ENCODE measurements around the gene RAB17.
A peak's percentile ranks its signal among the peaks of the same experiment; 100 is the strongest.
"Not testable (repeated sequence)": the region's sequence is repeated elsewhere in the genome, so short reads cannot be mapped to it uniquely, and the experiment has no call there.

The RAB17 gene

GRCh38 chr2:237624565-237624964 lies 34.0 kb upstream of the RAB17 start:
- DNase-seq (ENCODE audit: low read depth in 3 of 3), result no peak

DNA sequence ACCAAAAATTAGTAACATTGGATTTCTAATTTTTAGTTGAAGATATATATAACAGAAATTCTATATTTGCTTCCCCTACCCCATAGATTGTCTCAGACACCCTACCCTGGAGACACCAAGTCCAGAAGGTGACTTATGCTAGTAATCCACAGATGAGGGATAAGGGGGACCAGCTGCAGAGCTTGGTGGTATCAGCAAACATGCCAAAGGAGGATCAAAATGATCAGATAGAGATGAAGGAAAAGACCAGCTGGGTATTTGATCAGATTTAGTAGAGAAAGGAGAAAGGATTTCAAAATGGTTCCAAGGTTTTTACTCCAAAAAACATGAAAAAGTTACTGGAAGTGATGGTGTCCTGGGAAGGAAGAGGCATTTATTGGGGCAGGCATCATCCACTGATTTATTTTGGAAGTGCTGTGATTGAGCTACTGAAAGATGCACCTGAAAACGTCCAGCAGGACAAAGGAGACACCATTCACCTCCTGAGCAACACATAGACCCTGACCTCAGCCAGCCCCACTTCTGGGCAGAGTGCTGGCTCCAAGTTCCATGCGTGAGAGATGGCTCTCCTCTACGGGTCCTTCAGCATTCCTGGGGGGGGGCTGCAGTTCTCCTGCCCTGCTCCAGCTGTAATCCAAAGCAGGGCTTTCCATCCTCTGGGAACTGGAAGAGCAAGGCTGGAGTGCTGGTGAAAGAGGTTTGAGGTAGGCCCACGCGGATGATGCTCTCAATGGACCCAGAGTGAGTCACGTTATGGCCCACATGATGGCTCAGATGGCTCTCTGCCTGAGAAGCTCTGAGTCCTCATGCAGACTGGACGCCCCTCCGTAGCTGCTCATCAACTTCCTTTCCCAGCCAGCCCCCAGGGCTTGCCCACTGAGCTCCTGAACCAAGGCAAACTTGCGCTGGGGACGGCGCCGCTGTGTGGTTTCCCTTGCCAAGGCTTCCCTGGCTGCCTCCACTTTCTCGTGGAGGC lies 33.2 kb upstream of the RAB17 start:
- no peak for DNase-seq (ENCODE audit: low read depth in 3 of 3)

GRCh38 chr2:237618449-237618848 lies 27.9 kb upstream of the RAB17 start:
- no peak for DNase-seq (ENCODE audit: low read depth in 3 of 3)

DNA sequence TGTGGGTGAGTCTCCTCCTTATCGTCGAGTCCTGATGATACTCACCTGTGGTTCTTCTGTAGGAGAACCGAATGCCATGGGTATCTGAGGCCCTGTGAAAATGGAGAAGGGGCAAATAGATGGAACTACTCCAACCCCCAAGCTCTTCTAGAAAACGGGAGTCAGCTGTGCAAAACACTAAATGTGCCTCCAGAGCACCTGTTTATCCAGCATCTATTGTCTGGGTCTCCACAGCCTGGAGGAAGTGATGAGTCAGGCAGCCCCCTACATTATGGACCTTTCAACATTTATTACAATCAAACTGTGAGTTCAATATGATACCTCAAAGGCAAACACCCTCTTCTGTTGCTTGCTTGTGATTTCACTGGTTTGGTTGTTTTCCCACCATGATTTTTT lies 27.1 kb upstream of the RAB17 start:
- no peak for DNase-seq (ENCODE audit: low read depth in 3 of 3)

- no peak for DNase-seq (ENCODE audit: low read depth in 3 of 3)
These were observed 26.4 kb upstream of the RAB17 start for GRCh38 chr2:237616734-237617586.

GRCh38 chr2:237616373-237616733 lies 25.8 kb upstream of the RAB17 start:
- no peak for DNase-seq (ENCODE audit: low read depth in 3 of 3)

DNA sequence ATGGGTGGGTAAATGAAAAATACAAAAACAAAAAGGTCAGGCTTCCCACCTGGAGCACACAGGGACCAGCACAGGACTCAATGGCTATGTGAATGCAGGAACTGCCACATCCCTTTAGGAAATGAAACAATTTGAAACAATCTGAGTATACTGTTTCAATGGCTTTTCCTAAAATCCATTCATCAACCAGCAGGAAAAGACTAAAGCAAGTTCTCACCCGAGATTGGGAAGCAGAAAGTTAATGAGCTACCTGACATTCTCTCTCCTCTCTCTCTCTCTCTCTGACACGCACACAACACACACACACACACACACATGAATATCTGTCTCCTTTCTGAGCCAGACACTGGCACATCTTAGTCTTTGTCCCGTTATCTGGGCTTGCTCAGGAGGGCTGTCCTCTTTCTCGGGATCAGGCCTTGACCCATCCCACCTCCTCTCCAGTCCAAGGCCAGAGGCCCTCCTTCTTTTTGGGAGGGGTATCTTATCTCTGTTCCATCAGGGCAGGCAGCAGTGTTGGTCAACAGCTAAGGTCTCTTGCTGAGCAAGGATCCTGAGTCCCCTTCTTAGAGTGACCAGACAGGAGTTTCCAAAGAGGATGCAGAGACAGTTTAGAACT lies 25.2 kb upstream of the RAB17 start:
- no peak for DNase-seq (ENCODE audit: low read depth in 3 of 3)

GRCh38 chr2:237614151-237614720 lies 23.7 kb upstream of the RAB17 start:
- DNase-seq (ENCODE audit: low read depth in 3 of 3), result no peak

DNA sequence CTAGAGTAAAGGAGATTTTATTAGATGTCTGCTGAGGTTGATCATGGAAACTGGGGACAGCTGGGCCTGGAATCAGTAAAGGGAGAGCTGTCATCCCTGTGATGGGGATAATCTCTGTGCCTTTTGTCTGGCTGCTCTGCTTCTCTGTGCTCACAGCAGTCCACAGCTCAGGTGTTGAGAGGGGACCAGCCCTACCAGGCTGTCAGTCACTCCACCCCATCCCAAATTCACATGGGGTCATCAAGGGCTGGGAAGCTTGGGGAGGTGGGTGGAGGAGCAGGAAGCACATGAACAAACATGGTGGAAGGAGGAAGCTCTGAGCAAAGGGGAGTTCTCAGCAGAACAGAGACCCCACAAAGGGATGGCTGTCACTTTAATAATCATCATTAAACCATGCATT lies 23.1 kb upstream of the RAB17 start:
- DNase-seq (ENCODE audit: low read depth in 3 of 3), result no peak

DNA sequence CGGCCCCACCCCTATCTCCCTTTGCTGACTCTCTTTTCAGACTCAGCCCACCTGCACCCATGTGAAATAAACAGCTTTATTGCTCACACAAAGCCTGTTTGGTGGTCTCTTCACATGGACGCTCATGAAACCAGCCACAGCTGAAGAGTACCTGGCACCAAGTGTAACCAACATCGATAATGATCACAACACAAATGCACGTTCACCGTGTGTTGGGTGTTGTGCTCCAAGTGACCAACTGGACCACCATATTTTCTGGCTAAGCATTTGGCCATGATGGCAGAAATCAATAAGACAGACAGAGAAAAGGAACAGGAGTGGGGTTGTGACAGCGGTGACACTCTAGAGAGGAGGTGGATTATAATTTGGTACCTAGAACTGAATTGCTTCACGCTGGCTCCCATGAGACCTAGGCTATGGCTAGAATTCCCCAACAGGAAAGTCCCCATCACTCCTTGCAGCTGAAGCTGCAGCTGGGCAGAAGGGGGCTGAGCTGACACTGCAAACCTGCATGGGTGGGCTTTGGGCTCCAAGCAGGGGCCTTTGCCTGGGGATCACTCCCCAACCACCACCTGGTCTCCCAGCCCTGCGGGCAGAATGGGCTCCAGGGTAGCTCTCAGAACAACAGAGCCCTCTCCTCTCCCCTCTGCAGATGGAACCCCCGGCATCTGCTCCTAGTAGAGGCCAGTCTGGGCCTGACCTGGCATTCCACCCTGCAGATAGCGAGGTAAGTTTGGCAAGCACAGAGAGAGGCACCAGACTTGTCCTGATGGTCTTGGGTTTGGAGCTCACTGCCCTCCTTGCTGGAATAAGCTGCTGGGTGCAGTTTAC lies 22.2 kb upstream of the RAB17 start:
- DNase-seq (ENCODE audit: low read depth in 3 of 3), result no peak

GRCh38 chr2:237606522-237606921 lies 16.0 kb upstream of the RAB17 start:
- DNase-seq (ENCODE audit: low read depth in 3 of 3), result not testable (repeated sequence)

DNA sequence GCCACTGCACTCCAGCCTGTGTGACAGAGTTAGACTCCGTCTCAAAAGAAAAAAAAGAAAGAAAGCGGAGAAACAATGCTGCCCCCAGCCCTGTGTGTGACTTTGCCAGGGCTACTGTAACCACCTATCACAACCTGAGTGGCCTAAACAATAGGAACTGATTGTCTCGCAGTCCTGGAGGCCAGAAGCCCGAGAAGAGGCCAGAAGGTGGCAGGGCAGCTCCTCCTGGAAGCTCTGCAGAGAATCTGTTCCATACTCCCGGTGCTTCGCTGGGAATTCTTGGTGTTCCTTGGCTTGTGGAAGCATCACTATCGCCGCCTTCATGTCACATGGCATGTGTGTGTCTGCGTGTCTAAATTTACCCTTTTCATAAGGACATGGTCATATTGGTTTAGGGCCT lies 14.4 kb upstream of the RAB17 start:
- no peak for DNase-seq (ENCODE audit: low read depth in 3 of 3)

DNA sequence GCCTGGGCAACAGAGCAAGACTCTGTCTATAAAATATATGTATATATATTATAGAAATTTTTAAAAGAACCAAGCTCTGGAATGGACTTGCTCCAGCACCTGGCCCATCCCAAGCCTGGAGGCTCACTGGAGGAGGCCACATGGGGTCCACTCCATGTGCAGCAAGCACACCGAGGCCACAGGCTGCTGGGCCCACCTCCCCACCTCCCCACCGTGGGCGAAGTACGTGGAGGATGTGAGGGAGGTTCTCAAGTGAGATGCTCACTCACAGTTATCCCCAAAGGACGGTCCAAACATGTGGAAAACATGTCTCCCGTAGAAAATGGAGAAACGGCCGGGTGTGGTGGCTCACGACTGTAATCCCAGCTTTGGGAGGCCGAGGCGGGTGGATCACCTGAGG lies 13.9 kb upstream of the RAB17 start:
- DNase-seq (ENCODE audit: low read depth in 3 of 3), result no peak

- peak in 2 of 3 experiments; percentile 24 to 37 for DNase-seq (ENCODE audit: low read depth in 3 of 3)
These were observed 13.3 kb upstream of the RAB17 start for GRCh38 chr2:237603718-237604362.

DNA sequence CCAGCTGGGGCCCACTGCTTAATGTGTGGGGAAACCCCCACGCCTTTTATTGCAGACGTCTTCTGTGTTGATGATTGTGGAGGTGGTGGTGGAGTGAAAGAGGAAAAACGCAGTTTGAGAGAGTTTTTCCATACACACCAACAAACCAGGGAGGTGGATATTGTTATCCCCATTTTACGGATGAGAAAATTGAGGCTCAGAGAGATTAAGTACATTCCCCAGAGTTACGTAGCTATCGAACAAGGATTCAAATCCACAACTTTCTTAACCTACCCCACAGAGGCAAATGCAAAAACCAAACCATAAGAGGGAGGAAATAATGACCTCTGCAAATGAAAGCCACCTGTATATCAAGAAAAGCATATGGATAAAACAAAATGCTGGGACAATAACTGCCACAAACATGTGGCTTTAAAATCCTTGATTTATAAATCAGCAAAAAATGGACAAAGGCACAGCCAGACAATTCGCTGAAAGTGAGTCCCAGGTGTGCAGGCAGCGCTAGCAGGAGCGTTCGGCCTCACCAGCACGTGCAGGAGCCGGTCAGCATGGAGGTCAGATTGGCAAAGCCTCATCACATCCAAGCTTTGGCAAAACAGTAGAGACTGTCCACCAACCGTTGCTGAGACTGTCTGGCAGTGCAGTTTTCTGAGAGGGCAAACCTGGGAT lies 12.6 kb upstream of the RAB17 start:
- no peak for DNase-seq (ENCODE audit: low read depth in 3 of 3)

DNA sequence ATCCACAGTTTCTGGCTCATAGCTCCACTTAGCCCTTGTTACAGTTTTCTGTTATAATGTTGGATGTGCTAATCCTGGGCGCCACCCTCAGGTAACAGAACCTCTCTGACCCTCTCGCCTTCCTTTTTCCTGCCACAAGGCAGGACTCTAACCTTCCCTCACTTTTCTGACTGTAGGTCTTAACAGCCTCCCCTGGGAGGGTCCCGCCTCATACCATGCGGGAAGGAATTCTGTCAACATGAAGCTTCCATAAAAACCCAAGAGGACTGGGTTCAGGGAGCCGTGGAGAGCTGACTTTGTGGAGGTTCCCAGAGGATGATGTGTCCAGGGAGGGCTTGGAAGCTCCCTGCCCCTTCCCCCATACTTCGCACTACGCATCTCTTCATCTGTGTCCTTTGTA lies 11.9 kb upstream of the RAB17 start:
- no peak for DNase-seq (ENCODE audit: low read depth in 3 of 3)

DNA sequence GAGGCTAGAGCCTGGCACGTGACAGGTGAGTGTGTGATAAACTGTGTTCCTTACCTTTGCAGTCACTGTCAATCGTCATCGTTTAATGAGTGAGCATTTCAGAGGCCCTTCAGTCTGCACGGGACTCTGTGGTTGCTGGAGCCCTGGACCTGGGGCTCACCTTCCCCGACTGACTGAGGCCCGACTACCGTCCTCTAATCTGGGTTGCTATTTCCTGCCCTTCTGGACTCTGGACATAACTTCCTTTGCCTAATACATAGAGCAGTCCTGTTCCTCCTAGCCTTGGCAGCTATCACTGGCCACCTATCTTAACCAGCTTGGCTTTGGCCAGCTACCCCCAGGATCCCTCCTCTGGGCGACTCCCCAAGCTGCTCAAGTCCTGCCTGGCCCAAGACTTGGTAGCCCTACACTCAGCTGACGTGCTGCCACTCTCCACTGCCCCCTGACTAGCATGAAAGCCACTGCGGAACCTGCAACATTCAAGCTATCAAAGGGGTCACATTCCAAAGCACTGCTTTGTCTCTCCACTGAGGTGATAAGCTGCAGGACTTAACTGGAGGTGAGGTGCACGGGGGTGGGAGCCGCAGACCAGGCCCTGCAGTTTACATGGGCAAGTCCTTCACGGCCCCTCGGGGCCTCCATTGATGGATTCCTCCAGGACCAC lies 11.1 kb upstream of the RAB17 start:
- no peak for DNase-seq (ENCODE audit: low read depth in 3 of 3)

DNA sequence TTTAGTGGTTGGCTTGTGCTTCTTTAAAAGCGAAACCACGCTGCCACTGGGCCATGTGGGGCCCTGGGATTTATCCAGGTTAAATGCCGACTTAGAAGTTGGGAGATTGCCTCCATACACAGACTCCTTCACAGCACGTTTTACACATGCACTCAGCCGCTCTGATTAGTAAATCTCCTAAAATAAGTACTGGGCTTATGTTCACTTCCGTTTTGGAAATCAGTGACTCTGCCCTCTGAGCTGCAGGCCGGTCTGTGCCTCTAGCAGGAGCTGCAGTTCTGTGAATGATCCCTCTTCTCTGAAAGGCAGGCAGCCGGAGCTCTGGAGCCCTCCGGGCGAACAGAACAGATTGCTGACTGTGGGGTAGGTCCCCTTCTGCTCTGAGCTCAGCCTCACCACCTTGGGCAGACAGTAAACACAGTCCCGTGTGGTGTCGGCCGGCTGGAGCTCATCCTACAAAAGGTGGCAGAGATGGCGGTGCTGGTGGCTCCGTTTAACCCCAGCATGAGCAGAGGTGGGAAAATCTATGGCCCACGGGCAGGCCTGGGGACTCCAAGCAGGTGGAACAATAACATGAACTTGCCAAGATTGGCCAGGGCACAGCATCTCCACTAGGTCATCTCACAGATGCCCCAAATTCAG lies 9.8 kb upstream of the RAB17 start:
- DNase-seq (ENCODE audit: low read depth in 3 of 3), result no peak

Data from stimulated activated CD4-positive, alpha-beta T cell treated with anti-CD3 and anti-CD28 coated beads, TNF-alpha, amount 100 ng/mL, for 4 hours (primary cell).